Smooth muscle cell of the coronary artery (primary cell): ENCODE results near the gene DCST1. TPM values are rescaled to one million over a fixed set of nuclear protein-coding genes. Genes with fewer than 3 reads are reported as not detected.

Experiments used
- total RNA-seq: library from RNA; depleted of rRNA; stranded (reverse); fragments of >200 nt; gene quantifications from 2 replicates; pipeline ENCODE4 v1.2.3, GENCODE V29; 2014; ENCODE audit warnings: low replicate concordance

DCST1 gene
- not detected in 2 replicates for total RNA-seq

GRCh38 chr1:155033524-155033923 is at the start of gene DCST1, which contains the start of gene DCST2:
Gene DCST1, plus strand, starts transcription at chr1:155033824. Its CDS starts 213 bp downstream, at chr1:155034037.
Gene DCST2, minus strand, starts transcription at chr1:155033781. Its CDS starts 80 bp downstream, at chr1:155033701.

DNA sequence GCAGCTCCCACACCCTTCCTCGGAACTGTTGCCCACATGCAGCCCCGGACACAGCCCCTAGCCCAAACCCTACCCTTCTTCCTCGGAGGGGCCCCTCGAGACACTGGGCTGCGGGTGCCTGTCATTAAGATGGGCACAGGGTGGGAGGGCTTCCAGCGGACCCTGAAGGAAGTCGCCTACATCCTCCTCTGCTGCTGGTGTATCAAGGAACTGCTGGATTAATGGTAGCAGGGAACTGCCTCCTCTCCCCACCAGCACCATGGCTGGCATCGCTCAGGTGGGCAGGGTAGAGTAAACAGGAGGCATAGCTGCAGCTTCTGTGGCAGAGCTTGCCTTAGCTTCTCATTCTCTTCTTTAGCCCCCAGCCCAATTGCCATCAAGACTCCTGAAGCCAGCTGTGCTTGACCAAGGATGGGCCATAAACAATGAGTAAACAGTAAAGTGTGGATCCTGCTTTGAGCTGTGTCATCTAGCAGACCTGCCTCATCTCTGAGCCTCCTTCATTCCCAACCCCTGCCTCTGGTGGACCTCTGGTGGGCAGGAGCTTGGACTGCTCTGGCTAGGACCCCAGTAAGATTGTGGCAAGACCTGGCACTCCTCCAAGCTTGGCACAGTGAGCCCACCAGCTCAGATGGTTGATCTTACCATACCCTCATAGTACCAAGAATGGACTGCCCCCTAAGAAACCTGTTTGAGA is 39.9 kb upstream of the DCST1 start, which contains the start of gene LENEP:
TSS of gene LENEP (plus strand) at position 15 of the 697 bp plus-strand sequence. CDS start at position 37, 22 bp downstream.

GRCh38 chr1:155002464-155003226 is 31.0 kb upstream of the DCST1 start, which contains the start of gene ZBTB7B:
Gene ZBTB7B, plus strand, starts transcription at chr1:155002802. Its CDS starts 11,859 bp downstream, at chr1:155014661.

DNA sequence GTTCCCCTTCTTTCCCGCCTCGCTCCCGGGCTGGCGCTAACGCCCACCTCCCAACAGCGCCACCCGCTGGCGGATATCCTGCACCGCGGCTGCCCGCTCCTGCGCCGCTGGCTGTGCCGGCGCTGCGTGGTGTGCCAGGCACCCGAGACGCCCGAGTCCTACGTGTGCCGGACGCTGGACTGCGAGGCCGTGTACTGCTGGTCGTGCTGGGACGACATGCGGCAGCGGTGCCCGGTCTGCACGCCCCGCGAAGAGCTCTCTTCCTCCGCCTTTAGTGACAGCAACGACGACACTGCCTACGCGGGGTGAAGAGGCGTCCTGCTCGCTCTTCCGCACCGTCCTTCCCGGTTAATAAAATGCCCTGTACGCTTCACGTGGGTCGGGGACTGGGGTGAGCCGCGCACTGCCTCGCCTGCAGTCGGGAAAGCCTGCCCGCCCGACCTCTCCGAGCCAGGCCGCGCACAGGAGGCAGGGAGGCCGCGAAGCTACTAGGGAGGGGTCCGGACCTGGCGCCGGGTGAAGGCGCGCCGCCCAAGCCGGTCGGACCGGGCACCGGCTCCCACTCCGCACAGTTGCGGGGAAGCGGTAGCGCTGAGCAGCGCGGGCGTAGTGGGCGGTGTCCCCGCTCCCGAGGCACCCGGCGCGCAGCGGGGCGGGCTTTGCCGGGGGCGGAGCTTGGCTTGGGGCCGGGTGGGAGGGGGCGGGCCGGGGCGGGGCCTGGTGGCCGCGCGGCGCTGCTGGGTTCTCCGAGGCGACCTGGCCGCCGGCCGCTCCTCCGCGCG is 17.1 kb downstream of the DCST1 start, which contains the start of gene ADAM15:
TSS of gene ADAM15 (plus strand) at position 757 of the 782 bp plus-strand sequence. CDS start 71 bp downstream, outside the sequence.

DNA sequence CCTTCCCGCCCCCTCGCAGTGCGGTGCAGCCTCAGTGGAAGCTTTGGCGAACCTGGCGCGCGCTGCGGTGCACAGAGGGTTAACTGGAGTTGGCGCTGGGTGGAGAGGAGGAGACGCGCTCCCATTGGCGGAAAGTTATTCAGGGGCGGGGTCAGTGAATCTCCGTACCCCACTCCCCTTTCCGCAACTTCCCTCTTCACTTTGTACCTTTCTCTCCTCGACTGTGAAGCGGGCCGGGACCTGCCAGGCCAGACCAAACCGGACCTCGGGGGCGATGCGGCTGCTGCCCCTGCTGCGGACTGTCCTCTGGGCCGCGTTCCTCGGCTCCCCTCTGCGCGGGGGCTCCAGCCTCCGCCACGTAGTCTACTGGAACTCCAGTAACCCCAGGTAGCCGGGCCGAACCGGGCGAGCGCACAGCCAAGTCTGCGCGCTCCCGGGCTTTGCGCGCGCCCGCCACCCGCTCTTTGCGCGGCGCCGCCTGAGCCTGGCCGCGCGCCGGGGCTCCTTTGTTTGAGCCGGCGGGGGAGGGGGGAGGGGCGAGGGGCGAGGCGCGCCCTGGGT is 30.0 kb downstream of the DCST1 start, which contains the start of gene EFNA4:
TSS of gene EFNA4 (plus strand) at position 191 of the 561 bp plus-strand sequence. CDS start at position 275, 84 bp downstream.

DNA sequence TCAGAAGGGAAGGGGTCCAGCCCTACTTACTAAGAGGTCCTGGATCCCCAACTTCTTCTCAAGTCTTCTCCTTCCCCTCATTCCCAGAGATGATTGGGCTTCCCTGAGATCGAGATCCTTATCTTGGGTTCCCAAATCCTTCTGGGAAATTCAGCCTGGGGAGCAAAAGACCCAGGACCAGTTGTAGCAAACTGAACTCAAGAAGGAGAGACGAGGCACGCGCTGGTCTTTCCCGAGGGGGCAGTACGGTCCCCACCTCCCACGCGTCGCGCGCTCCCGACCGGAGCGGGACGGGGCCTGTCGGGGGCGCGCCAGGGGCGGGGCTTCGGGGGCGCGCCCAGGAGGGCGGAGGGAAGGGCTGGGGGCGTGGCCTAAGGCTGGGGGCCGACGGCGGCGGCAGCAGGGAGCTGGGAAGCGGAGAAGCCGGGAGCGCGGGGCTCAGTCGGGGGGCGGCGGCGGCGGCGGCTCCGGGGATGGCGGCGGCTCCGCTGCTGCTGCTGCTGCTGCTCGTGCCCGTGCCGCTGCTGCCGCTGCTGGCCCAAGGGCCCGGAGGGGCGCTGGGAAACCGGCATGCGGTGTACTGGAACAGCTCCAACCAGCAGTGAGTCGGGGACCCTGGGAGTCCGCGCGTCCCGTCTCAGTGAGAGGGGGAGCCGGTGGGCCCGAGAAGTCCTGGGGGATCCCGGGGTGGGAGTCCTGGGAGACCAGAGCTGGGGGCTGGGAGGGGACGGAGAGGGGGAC is 45.0 kb downstream of the DCST1 start, which contains the start of gene EFNA3:
TSS of gene EFNA3 (plus strand) at position 369 of the 741 bp plus-strand sequence. CDS start at position 474, 105 bp downstream.

Other genes starting within 250 kb of the DCST1 start
- under 0.01 TPM in 1 of 2 replicates, not detected in the other for gene KCNN3, start 163.5 kb upstream of the DCST1 start, total RNA-seq
- gene PMVK, start 97.1 kb upstream of the DCST1 start, total RNA-seq, result 10.2 and 11.4 TPM in 2 replicates
- 66.0 and 101 TPM in 2 replicates for gene PBXIP1, start 77.7 kb upstream of the DCST1 start, total RNA-seq
- gene PYGO2, start 72.0 kb upstream of the DCST1 start, total RNA-seq, result 3.4 and 6.5 TPM in 2 replicates
- gene SHC1, start 63.1 kb upstream of the DCST1 start, total RNA-seq, result 98.8 and 184 TPM in 2 replicates
- 18.6 and 39.5 TPM in 2 replicates for gene CKS1B, start 59.1 kb upstream of the DCST1 start, total RNA-seq
- gene FLAD1, start 50.5 kb upstream of the DCST1 start, total RNA-seq, result 13.1 and 19.0 TPM in 2 replicates
- 0.68 TPM in 1 of 2 replicates, not detected in the other for gene LENEP, start 40.2 kb upstream of the DCST1 start, total RNA-seq
- gene ZBTB7B, start 31.0 kb upstream of the DCST1 start, total RNA-seq, result 9.1 and 14.1 TPM in 2 replicates
- not detected in 2 replicates for gene DCST2, start within 50 bp of the DCST1 start, total RNA-seq
- 48.2 and 64.5 TPM in 2 replicates for gene ADAM15, start 17.5 kb downstream of the DCST1 start, total RNA-seq
- gene EFNA4, start 29.9 kb downstream of the DCST1 start, total RNA-seq, result 1.8 and 5.7 TPM in 2 replicates
- 0.35 and 0.90 TPM in 2 replicates for gene EFNA3, start 45.0 kb downstream of the DCST1 start, total RNA-seq
- gene EFNA1, start 94.1 kb downstream of the DCST1 start, total RNA-seq, result 0.23 and 4.9 TPM in 2 replicates
- gene SLC50A1, start 102.0 kb downstream of the DCST1 start, total RNA-seq, result 17.9 and 32.0 TPM in 2 replicates
- 27.5 and 42.7 TPM in 2 replicates for gene DPM3, start 106.7 kb downstream of the DCST1 start, total RNA-seq
- 86.9 and 102 TPM in 2 replicates for gene KRTCAP2, start 139.5 kb downstream of the DCST1 start, total RNA-seq
- gene TRIM46, start 140.0 kb downstream of the DCST1 start, total RNA-seq, result 1.5 and 3.5 TPM in 2 replicates
- gene THBS3, start 174.1 kb downstream of the DCST1 start, total RNA-seq, result 35.0 and 52.5 TPM in 2 replicates
- gene MTX1, start 174.9 kb downstream of the DCST1 start, total RNA-seq, result 30.1 and 45.6 TPM in 2 replicates
- 2.5 and 3.6 TPM in 2 replicates for gene ENTREP3, start 221.7 kb downstream of the DCST1 start, total RNA-seq
- 16.7 and 30.7 TPM in 2 replicates for gene SCAMP3, start 228.5 kb downstream of the DCST1 start, total RNA-seq
- gene CLK2, start 239.7 kb downstream of the DCST1 start, total RNA-seq, result 27.1 and 64.4 TPM in 2 replicates
- gene HCN3, start 243.6 kb downstream of the DCST1 start, total RNA-seq, result 0.53 and 1.5 TPM in 2 replicates